GM12872 (cell line): Measurements from ENCODE around the gene PLEKHA6.

ENCODE experiments used
- TF ChIP-seq, protein P1 (sequence below): IDR thresholded peaks from 3 replicates; pipeline ENCODE4 v1.5.1; 2011; ENCODE audit warnings: low read depth, mild to moderate bottlenecking, low read length, moderate library complexity; ENCODE audit not compliant: insufficient read depth

PLEKHA6 gene

DNA sequence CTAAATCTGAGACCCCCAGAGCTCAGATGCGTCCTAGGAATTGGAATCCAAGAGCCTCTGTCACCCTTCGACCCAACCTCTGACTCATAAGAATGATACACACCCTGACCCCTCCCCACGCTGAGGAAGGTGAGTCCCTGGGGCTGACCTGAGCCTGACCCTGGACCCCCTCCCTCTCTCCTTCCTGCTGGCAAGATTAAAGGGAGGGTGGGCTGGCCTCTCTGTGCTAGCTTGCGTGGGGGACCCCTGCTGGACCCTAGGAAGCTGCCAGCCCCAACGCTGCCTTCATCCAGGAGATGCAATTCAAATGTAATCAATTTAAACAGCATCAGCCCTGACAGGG lies 627 bp downstream of the PLEKHA6 start:
- TF ChIP-seq, protein P1, sequence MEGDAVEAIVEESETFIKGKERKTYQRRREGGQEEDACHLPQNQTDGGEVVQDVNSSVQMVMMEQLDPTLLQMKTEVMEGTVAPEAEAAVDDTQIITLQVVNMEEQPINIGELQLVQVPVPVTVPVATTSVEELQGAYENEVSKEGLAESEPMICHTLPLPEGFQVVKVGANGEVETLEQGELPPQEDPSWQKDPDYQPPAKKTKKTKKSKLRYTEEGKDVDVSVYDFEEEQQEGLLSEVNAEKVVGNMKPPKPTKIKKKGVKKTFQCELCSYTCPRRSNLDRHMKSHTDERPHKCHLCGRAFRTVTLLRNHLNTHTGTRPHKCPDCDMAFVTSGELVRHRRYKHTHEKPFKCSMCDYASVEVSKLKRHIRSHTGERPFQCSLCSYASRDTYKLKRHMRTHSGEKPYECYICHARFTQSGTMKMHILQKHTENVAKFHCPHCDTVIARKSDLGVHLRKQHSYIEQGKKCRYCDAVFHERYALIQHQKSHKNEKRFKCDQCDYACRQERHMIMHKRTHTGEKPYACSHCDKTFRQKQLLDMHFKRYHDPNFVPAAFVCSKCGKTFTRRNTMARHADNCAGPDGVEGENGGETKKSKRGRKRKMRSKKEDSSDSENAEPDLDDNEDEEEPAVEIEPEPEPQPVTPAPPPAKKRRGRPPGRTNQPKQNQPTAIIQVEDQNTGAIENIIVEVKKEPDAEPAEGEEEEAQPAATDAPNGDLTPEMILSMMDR = no peak

DNA sequence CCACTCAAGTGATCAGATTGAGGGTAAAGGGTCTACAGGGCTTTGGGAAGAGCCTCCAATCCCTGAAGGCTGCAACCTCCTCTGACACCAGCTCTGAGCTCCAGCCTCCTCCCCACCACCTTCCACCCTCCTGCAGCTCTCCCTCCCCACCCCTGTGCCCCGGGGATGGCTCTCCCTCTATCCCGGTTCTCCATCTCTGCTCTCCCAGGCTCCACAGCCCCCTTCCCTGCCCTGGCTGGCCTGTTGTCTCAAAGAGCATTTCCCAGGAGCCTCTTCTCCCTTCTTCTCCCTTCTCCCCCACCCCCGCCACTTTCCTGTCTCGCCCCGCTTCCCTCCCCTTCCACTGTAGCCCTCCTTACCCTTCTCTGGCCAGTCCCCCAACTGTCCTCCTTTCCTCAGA lies 1.1 kb downstream of the PLEKHA6 start:
- TF ChIP-seq, protein P1 = no peak

DNA sequence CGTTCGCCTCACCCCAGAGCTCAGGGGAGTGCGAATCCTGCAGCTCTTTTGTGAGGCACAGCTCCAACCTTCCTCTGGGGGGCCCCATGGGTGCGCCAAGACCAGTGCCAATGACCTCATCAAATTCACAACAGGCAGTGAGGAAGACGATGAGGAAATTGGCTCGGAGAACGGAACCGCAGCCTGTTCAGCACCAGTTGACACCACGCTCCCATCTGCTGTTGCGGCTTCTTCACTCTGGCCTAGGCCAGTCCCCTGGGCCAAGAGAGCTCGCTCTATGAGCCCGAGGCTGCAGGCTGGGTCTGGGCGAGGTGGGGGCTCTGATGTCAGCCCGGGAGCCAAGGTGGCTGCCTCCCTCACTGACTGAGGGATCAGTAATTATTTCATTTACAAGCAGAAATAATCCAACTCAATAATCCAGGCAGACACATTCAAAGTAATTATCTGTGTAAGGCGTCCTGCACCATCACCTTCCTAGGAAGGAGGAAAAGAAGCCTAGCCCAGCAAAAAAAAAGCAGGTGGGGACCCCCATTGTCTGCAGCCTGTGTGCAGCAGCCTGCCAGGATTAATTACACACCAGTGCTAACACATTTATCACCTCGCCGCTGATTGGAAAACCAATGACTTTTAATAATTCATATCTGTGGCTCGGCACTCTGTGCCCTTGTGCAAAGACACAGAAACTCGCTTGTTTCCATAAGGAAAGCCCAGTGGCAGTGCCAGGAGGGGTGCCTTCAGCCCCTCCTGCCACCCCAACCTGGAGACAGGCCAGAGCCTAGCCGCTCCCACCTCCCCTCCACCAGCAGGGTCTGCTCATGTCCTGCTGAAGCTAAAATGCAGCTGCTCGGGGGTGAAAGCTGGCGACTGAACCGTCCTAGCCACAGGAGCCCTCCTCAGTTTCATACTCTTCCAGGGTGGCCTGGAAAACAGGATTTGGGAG lies 1.9 kb downstream of the PLEKHA6 start:
- TF ChIP-seq, protein P1 = 0 out of 3 replicates have a peak, but pooled peaks have one; percentile 10

DNA sequence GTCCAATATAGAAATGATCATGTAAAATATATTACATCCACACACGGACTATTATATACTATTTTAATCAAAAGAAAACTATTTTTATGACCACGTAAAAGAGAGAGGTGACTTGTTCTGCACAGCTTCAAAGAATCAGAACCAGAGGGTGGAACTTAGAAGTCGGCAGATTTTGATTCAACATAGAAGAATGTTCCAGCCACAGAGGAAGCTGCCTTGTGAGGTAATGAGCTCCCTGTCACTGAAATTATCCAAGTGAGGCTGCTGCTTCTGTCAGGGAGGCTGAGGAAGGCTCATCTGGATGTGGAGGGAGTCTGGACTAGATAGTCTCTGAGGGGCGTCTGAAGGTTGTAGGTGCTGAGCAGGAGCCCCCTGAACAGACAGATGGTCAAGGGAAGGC lies 2.7 kb downstream of the PLEKHA6 start:
- TF ChIP-seq, protein P1 = no peak

DNA sequence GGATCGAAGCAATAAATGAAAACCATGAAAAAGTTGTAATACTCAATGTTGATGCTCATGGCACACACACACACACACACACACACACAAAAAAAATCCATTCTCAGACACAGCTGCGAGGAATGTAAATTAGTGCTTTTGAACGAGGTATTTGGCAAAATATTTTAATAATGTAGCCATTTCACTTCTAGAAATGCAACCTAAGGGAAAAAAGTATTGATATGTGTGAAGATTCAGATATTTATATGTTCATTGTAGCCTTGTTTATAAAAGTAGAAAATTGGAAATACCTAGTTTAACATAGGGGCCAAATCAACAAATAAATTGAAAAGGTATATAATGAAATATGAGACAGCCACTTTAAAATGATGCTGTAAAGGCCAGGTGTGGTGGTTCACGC lies 3.8 kb downstream of the PLEKHA6 start:
- TF ChIP-seq, protein P1 = no peak

DNA sequence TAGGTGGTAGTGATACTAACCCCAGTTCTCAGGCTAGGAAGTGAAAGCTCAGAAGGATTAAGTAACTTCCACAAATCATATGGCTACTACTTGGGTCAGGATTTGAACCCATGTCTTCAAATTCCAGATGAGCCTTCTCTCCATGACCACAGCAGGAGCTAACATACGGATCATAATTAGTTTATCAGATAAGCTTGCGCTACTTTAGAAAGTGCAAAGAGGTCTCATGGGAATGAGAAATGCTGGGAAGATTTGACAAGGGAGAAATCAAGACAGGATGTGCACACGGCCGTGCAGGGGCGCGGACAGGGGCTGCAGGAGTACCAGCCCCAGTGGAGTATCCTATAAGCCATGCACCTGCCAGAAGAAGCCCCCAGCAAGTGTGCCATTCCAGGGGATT lies 5.2 kb downstream of the PLEKHA6 start:
- TF ChIP-seq, protein P1 = no peak

DNA sequence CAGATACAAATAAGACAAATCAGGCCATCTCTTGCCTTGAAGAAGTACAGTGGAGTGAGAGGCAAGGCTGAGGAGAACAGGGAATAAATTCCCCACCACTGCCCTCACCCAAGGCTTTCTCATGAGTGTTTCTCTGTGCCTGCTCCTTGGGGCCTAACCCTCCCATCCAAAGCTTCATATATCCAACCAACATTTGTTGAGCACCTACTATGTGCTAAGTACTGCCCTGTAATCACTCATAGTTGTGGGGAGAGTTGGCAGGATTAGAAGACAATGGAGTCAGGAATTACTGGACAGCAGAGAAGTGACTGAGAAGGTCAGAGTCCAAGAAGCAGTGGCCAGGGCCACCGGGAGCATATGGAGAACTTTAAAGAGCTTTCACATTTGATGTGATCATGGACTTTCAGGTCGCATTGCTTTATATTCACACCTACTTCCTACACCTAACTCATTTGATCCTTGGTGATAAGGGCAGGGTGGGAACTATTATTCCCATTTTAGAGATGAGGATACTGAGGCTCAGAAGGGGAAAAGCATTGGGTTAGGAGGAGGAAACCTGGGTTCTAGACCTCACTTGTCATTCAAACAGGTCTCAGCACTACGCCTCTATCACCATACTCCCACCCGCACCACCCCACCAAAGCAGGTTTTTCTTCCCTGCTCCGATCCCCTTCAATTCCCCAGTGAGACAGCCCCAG lies 6.4 kb downstream of the PLEKHA6 start:
- TF ChIP-seq, protein P1 = no peak
